ENCODE data around the gene RNU6-7. TPM values are rescaled to one million over a fixed set of nuclear protein-coding genes. Genes with fewer than 3 reads are reported as not detected.
A peak's percentile ranks its signal among the peaks of the same experiment; 100 is the strongest.

The RNU6-7 gene
- total RNA-seq, result not detected in 2 replicates

- TF ChIP-seq CTCF (IDR thresholded peaks at IDR 0.05; ENCODE audit: insufficient read depth, low read length, severe bottlenecking), result no peak
- Histone ChIP-seq H3K36me3 (ENCODE audit: control insufficient read depth, insufficient read depth, low read length) (no peaks in the 10 kb centered on the region), H3K4me3 (ENCODE audit: low read depth, low read length) (peak within 1 kb of the TSS; percentile 73), H3K27me3 (ENCODE audit: control insufficient read depth, insufficient read depth, low read length) (no peaks in the 10 kb centered on the region)
- FAIRE-seq (no peak), DNase-seq (ENCODE audit: low read depth) (peak; percentile 40)
Measured at GRCh38 chr14:32201816-32202490, at the start of gene RNU6-7. TSS of gene RNU6-7 (plus strand) at chr14:32202045.

DNA sequence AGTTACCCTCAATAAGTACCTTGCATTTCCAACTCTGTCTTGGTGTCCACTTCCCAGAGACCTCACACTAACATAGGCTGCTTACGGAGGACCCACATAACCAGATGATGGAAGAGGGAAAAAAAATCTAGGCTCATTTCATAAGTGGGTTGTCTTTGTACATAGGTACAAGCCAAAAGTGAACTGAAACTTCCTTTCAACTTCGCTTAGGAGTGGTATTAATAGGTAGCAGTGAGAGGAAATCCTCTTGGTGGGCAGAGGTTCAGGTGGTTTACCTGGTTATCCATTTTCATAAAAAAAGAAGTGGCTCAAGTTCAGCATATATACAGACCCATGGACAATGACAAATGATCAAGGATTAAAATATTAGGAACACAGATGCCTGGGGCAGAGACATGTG lies 35.8 kb upstream of the RNU6-7 start:
- H3K36me3 ChIP-seq (ENCODE audit: control insufficient read depth, insufficient read depth, low read length), result no peaks in the 10 kb centered on the region
- FAIRE-seq, result no peak
- DNase-seq (ENCODE audit: low read depth), result no peak
- H3K27me3 ChIP-seq (ENCODE audit: control insufficient read depth, insufficient read depth, low read length), result no peaks in the 10 kb centered on the region
- no peak overlapping the region for H3K4me3 ChIP-seq (ENCODE audit: low read depth, low read length)
- TF ChIP-seq CTCF (IDR thresholded peaks at IDR 0.05; ENCODE audit: insufficient read depth, low read length, severe bottlenecking), result no peak

- DNase-seq (ENCODE audit: low read depth) (no peak), FAIRE-seq (no peak)
- H3K36me3 ChIP-seq (ENCODE audit: control insufficient read depth, insufficient read depth, low read length), result no peaks in the 10 kb centered on the region
- no peaks in the 10 kb centered on the region for H3K27me3 ChIP-seq (ENCODE audit: control insufficient read depth, insufficient read depth, low read length)
- no peak for TF ChIP-seq CTCF (IDR thresholded peaks at IDR 0.05; ENCODE audit: insufficient read depth, low read length, severe bottlenecking)
- H3K4me3 ChIP-seq (ENCODE audit: low read depth, low read length), result no peak overlapping the region
Measured at GRCh38 chr14:32166924-32167323, 34.9 kb upstream of the RNU6-7 start.

GRCh38 chr14:32167907-32168306 lies 33.9 kb upstream of the RNU6-7 start:
- H3K27me3 ChIP-seq (ENCODE audit: control insufficient read depth, insufficient read depth, low read length), result no peaks in the 10 kb centered on the region
- FAIRE-seq (no peak), DNase-seq (ENCODE audit: low read depth) (peak; percentile 63)
- no peak overlapping the region for H3K4me3 ChIP-seq (ENCODE audit: low read depth, low read length)
- H3K36me3 ChIP-seq (ENCODE audit: control insufficient read depth, insufficient read depth, low read length), result no peaks in the 10 kb centered on the region
- TF ChIP-seq CTCF (IDR thresholded peaks at IDR 0.05; ENCODE audit: insufficient read depth, low read length, severe bottlenecking), result no peak

DNA sequence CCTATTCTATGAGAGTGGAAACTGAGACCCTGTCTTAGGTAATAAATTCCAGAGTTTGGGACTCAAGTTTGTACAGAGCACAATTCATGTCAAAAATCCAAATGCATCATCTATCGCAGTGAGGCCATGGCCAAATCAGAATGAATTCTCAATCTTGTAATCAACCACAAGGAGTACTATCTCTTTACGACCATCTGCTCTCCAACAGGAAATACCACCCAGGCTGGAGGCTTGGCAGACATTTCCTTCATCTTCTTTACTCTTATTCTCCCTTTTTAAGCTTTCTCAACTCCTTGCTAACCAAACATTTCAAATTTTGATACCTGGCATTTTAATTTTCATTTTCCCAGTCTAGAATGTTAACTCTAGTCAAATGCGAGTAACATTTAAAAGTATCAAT lies 32.7 kb upstream of the RNU6-7 start:
- no peak for DNase-seq (ENCODE audit: low read depth)
- Histone ChIP-seq H3K27me3 (ENCODE audit: control insufficient read depth, insufficient read depth, low read length) (no peaks in the 10 kb centered on the region), H3K36me3 (ENCODE audit: control insufficient read depth, insufficient read depth, low read length) (no peaks in the 10 kb centered on the region), H3K4me3 (ENCODE audit: low read depth, low read length) (no peak overlapping the region)
- no peak for TF ChIP-seq CTCF (IDR thresholded peaks at IDR 0.05; ENCODE audit: insufficient read depth, low read length, severe bottlenecking)
- no peak for FAIRE-seq

DNA sequence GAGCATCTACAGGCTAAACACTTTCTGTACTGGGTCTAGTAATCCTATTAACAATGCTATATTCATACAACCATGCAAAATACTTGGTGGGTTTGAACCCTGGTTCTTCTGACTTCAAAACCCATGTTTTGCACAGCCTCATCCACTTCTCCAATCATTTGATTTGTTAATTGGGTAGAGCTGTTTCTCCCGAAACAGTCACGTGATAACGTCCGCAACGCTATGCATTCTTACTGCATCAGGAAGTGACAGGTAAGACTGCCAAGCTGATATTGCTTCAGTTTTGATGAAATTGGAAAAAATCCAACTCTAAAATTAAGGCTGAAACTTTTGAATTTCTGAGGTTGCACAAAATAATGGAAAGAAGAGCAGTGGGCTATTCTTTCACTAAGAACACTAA lies 30.4 kb upstream of the RNU6-7 start:
- Histone ChIP-seq H3K4me3 (ENCODE audit: low read depth, low read length) (no peak overlapping the region), H3K36me3 (ENCODE audit: control insufficient read depth, insufficient read depth, low read length) (no peaks in the 10 kb centered on the region), H3K27me3 (ENCODE audit: control insufficient read depth, insufficient read depth, low read length) (no peaks in the 10 kb centered on the region)
- FAIRE-seq (no peak), DNase-seq (ENCODE audit: low read depth) (no peak)
- TF ChIP-seq CTCF (IDR thresholded peaks at IDR 0.05; ENCODE audit: insufficient read depth, low read length, severe bottlenecking), result no peak
